Measurements from ENCODE around the gene SNX24. TPM values are rescaled to one million over a fixed set of nuclear protein-coding genes. Genes with fewer than 3 reads are reported as not detected.

SNX24 gene
- total RNA-seq, 1 donor: 26.5 TPM

GRCh38 chr5:122835681-122836080 lies 9.7 kb upstream of the SNX24 start:
- peak; percentile 5 for DNase-seq (ENCODE audit: low read depth)
- H3K4me3 ChIP-seq (ENCODE audit: low read depth, low read length): no peak overlapping the region
- TF ChIP-seq CTCF (IDR thresholded peaks at IDR 0.05; ENCODE audit: insufficient read depth, low read length): no peak

- no peak for DNase-seq (ENCODE audit: low read depth)
- TF ChIP-seq CTCF (IDR thresholded peaks at IDR 0.05; ENCODE audit: insufficient read depth, low read length): no peak
- no peak overlapping the region for H3K4me3 ChIP-seq (ENCODE audit: low read depth, low read length)
Measured at GRCh38 chr5:122836947-122837346, 8.5 kb upstream of the SNX24 start.

- no peak for DNase-seq (ENCODE audit: low read depth)
- H3K4me3 ChIP-seq (ENCODE audit: low read depth, low read length): no peak overlapping the region
- TF ChIP-seq CTCF (IDR thresholded peaks at IDR 0.05; ENCODE audit: insufficient read depth, low read length): no peak
Measured at GRCh38 chr5:122839731-122840130, 5.7 kb upstream of the SNX24 start.

GRCh38 chr5:122842016-122842580 lies 3.3 kb upstream of the SNX24 start:
- no peak for TF ChIP-seq CTCF (IDR thresholded peaks at IDR 0.05; ENCODE audit: insufficient read depth, low read length)
- no peak for DNase-seq (ENCODE audit: low read depth)
- no peak overlapping the region for H3K4me3 ChIP-seq (ENCODE audit: low read depth, low read length)

GRCh38 chr5:122844136-122844909 lies 1.1 kb upstream of the SNX24 start:
- peak; percentile 11 for DNase-seq (ENCODE audit: low read depth)
- H3K4me3 ChIP-seq (ENCODE audit: low read depth, low read length): peak overlapping the region; percentile 83
- TF ChIP-seq CTCF (IDR thresholded peaks at IDR 0.05; ENCODE audit: insufficient read depth, low read length): no peak

- no peak for TF ChIP-seq CTCF (IDR thresholded peaks at IDR 0.05; ENCODE audit: insufficient read depth, low read length)
- DNase-seq (ENCODE audit: low read depth): no peak
- H3K4me3 ChIP-seq (ENCODE audit: low read depth, low read length): peak overlapping the region; percentile 83
Measured at GRCh38 chr5:122844910-122845228, 544 bp upstream of the SNX24 start.
